WERI-Rb-1 (cell line): ENCODE results near the gene MED22.

ENCODE experiments used
- DNase-seq: peaks from one replicate; pipeline ENCODE4 v3.0.0-alpha.2; 2020
- H3K27ac ChIP-seq: fragments of 250-450 bp; sonication (Bioruptor Pico); 2 replicates; pipeline ENCODE4 v1.5.1; 2020; ENCODE audit warnings: mild to moderate bottlenecking, moderate library complexity
- H3K27me3 ChIP-seq: fragments of 250-450 bp; sonication (Bioruptor Pico); 2 replicates; pipeline ENCODE4 v1.5.1; 2021; ENCODE audit warnings: mild to moderate bottlenecking, low read depth, moderate library complexity; ENCODE audit not compliant: insufficient read depth, severe bottlenecking
- H3K36me3 ChIP-seq: fragments of 250-450 bp; sonication (Bioruptor Pico); 2 replicates; pipeline ENCODE4 v1.5.1; 2020; ENCODE audit warnings: mild to moderate bottlenecking, moderate library complexity
- H3K4me3 ChIP-seq: 2 replicates; pipeline ENCODE4 v1.5.1; 2011; ENCODE audit warnings: low read depth, mild to moderate bottlenecking, control low read depth, low read length
- H3K9me3 ChIP-seq: fragments of 250-450 bp; sonication (Bioruptor Pico); 2 replicates; pipeline ENCODE4 v1.5.1; 2021; ENCODE audit warnings: mild to moderate bottlenecking, moderate library complexity; ENCODE audit not compliant: severe bottlenecking
- CTCF ChIP-seq: IDR thresholded peaks from 2 replicates; pipeline ENCODE4 v1.5.1; 2011; ENCODE audit warnings: low read depth, mild to moderate bottlenecking, control low read depth, inconsistent platforms, low read length

MED22 gene

GRCh38 chr9:133351526-133351907 lies 3.6 kb upstream of the MED22 start:
- H3K36me3 ChIP-seq = peaks cover 58% of the 10 kb centered on the region
- DNase-seq = no peak
- H3K27me3 ChIP-seq = no peaks in the 10 kb centered on the region
- H3K4me3 ChIP-seq = no peak overlapping the region
- no peaks in the 10 kb centered on the region for H3K9me3 ChIP-seq
- TF ChIP-seq CTCF = no peak
- H3K27ac ChIP-seq = no peak overlapping the region

DNA sequence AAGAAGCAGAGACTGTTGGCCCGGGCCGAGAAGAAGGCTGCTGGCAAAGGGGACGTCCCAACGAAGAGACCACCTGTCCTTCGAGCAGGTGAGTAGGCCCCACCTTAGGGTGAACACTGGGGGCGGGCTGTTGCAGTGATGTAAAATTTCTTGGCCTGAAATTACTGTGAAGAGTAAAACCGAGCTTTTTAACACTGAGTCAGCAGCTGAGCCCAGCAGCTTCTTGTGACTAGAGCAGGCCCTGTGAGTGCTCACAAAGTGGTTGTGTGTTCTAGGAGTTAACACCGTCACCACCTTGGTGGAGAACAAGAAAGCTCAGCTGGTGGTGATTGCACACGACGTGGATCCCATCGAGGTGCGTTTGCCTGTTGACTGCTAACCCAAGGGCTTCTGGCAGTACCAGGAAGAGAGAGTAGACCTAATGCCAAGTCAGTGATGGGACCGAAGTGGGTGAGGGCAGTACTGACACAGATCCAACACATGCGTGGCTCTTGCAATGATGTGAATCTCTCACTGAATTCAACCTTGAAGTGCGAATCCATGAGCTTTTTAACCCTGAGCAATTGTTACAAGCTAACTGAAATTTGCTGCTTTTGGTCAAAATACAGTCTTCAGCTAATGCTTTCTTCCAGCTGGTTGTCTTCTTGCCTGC lies 2.2 kb upstream of the MED22 start:
- no peak for DNase-seq
- H3K36me3 ChIP-seq = peaks cover 72% of the 10 kb centered on the region
- no peaks in the 10 kb centered on the region for H3K9me3 ChIP-seq
- H3K4me3 ChIP-seq = no peak overlapping the region
- TF ChIP-seq CTCF = no peak
- H3K27ac ChIP-seq = peak overlapping the region; percentile 96; the same call in 1 of the 2 replicates
- no peaks in the 10 kb centered on the region for H3K27me3 ChIP-seq

GRCh38 chr9:133348718-133349573 lies 1.0 kb upstream of the MED22 start:
- Histone ChIP-seq H3K27me3 (no peaks in the 10 kb centered on the region), H3K4me3 (peak overlapping the region; percentile 98), H3K9me3 (no peaks in the 10 kb centered on the region), H3K27ac (peak overlapping the region; percentile 96), H3K36me3 (peaks cover 84% of the 10 kb centered on the region)
- TF ChIP-seq CTCF = no peak
- DNase-seq = no peak

DNA sequence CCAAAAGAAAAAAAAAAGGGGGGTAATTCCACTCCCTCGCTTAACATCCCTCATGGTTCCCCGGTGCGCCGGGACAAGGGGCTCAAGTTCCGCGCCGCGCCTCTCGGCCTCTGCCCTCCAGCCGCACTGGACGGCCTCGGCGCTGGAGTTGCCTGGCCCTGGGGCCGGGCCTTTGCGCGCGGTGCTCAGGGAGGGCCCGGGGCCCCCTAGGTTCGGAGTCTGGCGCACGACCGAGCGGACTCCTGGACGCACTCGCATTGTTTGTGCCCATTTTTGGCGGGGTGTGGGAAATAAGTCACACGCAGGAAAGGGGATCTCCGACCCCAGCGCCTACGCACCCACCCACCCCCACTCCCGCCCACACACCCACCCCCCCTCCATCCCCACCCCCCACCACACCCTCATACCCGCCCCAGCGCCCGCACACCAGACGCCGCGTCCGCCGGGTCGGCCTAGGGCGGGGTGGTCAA lies 381 bp downstream of the MED22 start:
- Histone ChIP-seq H3K9me3 (no peaks in the 10 kb centered on the region), H3K27ac (peak overlapping the region; percentile 96), H3K27me3 (no peaks in the 10 kb centered on the region), H3K36me3 (peaks cover 83% of the 10 kb centered on the region), H3K4me3 (peak overlapping the region; percentile 98)
- no peak for TF ChIP-seq CTCF
- no peak for DNase-seq

DNA sequence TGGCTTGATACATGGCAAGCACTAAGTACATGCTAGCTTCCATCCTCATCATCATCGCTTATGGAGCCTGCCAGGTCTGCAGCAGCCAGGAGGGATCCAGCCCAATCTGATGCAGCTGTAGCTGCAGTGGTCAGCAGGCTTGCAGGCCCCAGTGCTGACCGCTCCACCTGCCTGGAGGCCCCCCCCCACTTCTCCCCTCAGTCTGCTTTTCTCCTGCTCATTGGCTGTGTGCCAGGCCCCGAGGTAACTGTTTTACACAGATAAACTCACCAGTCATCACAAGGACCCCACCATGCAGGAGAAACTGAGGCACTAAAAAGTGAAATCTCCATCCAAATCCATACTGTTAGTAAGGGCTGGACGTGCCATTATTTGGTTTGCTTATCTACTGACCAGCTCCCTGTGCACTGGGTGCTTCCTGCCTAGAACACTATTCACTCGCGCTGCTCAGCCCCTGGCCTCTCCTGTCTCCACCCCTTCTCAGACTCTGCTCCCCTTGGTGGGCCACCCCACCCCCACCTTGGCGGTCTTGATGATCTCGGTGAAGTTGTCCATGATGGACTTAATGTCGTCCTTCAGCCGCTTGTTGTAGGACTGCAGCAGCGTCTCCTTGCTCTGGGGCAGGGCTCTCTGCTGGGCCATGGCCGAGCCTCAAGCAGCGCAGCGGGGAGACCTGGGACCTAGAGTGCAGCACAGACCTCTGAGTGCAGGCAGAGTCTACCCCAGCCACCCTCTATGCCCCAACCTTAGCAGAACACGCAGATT lies 1.7 kb downstream of the MED22 start:
- Histone ChIP-seq H3K36me3 (peaks cover 82% of the 10 kb centered on the region), H3K27me3 (no peaks in the 10 kb centered on the region), H3K9me3 (no peaks in the 10 kb centered on the region), H3K4me3 (peak overlapping the region; percentile 98), H3K27ac (peak overlapping the region; percentile 96)
- DNase-seq = no peak
- TF ChIP-seq CTCF = no peak
